ENCODE data around the gene TMEM248.

DNA sequence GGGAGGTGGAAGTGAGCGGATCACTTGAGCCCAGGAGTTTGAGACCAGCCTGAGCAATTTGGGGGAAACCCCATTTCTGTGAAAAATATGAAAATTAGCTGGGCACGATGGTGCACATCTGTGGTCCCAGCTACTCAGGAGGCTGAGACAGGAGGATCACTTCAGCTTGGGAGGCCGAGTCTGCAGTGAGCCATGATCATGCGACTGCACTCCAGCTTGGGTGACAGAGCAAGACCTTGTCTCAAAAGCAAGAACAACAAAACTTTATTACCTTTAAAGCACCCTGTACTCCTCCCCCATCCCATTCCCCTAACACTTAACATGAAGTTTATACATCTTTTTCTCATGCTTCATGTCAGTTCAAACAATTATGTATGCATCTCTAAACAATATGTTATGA, 1.3 kb upstream of the TMEM248 start:
- TF ChIP-seq TAF1 (IDR thresholded peaks at IDR 0.05; ENCODE audit: borderline replicate concordance, low read depth, low read length) (no peak), POLR2AphosphoS5 (IDR thresholded peaks at IDR 0.05; ENCODE audit: low read depth, low read length) (no peak), POLR2A (IDR thresholded peaks at IDR 0.05; ENCODE audit: low read depth, low read length) (no peak)
